ENCODE results near the gene RPS18. TPM values are rescaled to one million over a fixed set of nuclear protein-coding genes. Genes with fewer than 3 reads are reported as not detected.

Gene RPS18
- total and polyA plus RNA-seq, 9 of the 15 experiments (the other 6 are each of a cell fraction or from before 2014, with no cell fraction given): 5,023 to 17,516 (median 8,131) TPM

DNA sequence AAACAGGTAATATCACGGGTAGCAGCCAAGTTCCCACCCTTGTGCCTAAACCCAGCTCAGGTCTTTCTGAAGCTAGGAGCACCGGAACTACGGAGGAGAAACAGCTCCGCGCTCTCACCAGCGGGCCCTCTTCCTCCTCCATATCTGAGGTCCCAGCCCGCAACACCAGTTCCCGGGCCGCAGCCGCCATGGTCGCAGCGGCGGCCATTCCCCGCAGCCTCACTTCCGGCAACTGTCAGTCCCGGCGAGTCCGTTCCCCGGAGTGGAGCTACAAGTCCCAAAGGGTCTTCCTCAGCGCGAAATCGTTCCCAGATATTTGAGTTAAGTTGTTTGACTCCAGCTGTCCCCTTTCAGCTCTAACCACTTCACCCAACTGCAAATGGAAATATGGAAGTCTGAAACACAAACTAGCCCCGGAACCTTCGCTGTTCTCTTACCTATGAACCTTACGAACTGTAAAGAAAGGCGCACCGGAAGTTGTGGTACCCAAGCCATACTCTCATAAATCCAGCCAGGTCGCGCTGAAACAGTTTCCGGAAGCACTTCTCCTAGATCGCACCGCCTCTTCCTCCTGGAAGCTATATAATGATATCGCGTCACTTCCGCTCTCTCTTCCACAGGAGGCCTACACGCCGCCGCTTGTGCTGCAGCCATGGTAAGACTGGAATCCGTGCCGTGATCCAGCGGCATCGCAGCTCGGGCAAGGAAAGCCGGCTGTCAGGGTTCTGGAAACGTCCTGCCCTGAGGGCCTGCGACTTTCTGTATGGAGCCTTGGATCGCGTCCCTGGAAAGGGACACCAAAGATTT lies at the start of gene RPS18, which contains the start of gene VPS52 (continued):
- TF ChIP-seq HMG20A (CRISPR knock-in tag; conservative IDR thresholded peaks at IDR 0.05) (peak; percentile 69; the same call in 1 of the 2 replicates), FOSL1 (tag; conservative IDR thresholded peaks at IDR 0.05) (peak; percentile 71), NCOA4 (IDR thresholded peaks at IDR 0.05; ENCODE audit: partially characterized antibody) (no peak), ARID1B (IDR thresholded peaks at IDR 0.05) (peak; percentile 14; the same call in 1 of the 2 replicates), PCBP2 (IDR thresholded peaks at IDR 0.05; ENCODE audit: low read depth, low read length, poor library complexity, severe bottlenecking) (no peak), RBM14 (IDR thresholded peaks at IDR 0.05; ENCODE audit: borderline replicate concordance, insufficient read depth, low read depth, low read length) (no peak)
- TF ChIP-seq, protein P1, sequence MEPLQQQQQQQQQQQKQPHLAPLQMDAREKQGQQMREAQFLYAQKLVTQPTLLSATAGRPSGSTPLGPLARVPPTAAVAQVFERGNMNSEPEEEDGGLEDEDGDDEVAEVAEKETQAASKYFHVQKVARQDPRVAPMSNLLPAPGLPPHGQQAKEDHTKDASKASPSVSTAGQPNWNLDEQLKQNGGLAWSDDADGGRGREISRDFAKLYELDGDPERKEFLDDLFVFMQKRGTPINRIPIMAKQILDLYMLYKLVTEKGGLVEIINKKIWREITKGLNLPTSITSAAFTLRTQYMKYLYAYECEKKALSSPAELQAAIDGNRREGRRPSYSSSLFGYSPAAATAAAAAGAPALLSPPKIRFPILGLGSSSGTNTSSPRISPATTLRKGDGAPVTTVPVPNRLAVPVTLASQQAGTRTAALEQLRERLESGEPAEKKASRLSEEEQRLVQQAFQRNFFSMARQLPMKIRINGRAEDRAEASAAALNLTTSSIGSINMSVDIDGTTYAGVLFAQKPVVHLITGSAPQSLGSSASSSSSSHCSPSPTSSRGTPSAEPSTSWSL (CRISPR knock-in tag; IDR thresholded peaks at IDR 0.05; ENCODE audit: borderline replicate concordance): no peak
- TF ChIP-seq, protein P2, sequence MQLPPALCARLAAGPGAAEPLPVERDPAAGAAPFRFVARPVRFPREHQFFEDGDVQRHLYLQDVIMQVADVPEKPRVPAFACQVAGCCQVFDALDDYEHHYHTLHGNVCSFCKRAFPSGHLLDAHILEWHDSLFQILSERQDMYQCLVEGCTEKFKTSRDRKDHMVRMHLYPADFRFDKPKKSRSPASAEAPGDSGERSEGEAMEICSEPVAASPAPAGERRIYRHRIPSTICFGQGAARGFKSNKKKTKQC (CRISPR knock-in tag; IDR thresholded peaks at IDR 0.05): no peak; the same call in none of the 2 replicates
- TF ChIP-seq, protein P3, sequence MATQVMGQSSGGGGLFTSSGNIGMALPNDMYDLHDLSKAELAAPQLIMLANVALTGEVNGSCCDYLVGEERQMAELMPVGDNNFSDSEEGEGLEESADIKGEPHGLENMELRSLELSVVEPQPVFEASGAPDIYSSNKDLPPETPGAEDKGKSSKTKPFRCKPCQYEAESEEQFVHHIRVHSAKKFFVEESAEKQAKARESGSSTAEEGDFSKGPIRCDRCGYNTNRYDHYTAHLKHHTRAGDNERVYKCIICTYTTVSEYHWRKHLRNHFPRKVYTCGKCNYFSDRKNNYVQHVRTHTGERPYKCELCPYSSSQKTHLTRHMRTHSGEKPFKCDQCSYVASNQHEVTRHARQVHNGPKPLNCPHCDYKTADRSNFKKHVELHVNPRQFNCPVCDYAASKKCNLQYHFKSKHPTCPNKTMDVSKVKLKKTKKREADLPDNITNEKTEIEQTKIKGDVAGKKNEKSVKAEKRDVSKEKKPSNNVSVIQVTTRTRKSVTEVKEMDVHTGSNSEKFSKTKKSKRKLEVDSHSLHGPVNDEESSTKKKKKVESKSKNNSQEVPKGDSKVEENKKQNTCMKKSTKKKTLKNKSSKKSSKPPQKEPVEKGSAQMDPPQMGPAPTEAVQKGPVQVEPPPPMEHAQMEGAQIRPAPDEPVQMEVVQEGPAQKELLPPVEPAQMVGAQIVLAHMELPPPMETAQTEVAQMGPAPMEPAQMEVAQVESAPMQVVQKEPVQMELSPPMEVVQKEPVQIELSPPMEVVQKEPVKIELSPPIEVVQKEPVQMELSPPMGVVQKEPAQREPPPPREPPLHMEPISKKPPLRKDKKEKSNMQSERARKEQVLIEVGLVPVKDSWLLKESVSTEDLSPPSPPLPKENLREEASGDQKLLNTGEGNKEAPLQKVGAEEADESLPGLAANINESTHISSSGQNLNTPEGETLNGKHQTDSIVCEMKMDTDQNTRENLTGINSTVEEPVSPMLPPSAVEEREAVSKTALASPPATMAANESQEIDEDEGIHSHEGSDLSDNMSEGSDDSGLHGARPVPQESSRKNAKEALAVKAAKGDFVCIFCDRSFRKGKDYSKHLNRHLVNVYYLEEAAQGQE (IDR thresholded peaks at IDR 0.05; ENCODE audit: borderline replicate concordance): no peak
- TF ChIP-seq, protein P3 (CRISPR knock-in tag; IDR thresholded peaks at IDR 0.05; ENCODE audit: low read depth): no peak; the same call in 1 of the 2 replicates
- TF ChIP-seq, protein P4, sequence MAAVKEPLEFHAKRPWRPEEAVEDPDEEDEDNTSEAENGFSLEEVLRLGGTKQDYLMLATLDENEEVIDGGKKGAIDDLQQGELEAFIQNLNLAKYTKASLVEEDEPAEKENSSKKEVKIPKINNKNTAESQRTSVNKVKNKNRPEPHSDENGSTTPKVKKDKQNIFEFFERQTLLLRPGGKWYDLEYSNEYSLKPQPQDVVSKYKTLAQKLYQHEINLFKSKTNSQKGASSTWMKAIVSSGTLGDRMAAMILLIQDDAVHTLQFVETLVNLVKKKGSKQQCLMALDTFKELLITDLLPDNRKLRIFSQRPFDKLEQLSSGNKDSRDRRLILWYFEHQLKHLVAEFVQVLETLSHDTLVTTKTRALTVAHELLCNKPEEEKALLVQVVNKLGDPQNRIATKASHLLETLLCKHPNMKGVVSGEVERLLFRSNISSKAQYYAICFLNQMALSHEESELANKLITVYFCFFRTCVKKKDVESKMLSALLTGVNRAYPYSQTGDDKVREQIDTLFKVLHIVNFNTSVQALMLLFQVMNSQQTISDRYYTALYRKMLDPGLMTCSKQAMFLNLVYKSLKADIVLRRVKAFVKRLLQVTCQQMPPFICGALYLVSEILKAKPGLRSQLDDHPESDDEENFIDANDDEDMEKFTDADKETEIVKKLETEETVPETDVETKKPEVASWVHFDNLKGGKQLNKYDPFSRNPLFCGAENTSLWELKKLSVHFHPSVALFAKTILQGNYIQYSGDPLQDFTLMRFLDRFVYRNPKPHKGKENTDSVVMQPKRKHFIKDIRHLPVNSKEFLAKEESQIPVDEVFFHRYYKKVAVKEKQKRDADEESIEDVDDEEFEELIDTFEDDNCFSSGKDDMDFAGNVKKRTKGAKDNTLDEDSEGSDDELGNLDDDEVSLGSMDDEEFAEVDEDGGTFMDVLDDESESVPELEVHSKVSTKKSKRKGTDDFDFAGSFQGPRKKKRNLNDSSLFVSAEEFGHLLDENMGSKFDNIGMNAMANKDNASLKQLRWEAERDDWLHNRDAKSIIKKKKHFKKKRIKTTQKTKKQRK (IDR thresholded peaks at IDR 0.05; ENCODE audit: borderline replicate concordance, low read depth, low read length): no peak

Data from K562 (cell line).